Liver (tissue), 9 donors: ENCODE measurements around the gene FBXL13. TPM values are rescaled to one million over a fixed set of nuclear protein-coding genes. Genes with fewer than 3 reads are reported as not detected.

ENCODE experiments used
- DNase-seq: peaks from one replicate; pipeline ENCODE4 v3.0.0-alpha.2; 2017; ENCODE audit warnings: low spot score
- H3K27ac ChIP-seq, 2 donors: one replicate each; pipeline ENCODE4 v1.7.0; 2013; ENCODE audit warnings: inconsistent platforms in 2 of 2, low read length in 2 of 2, control low read depth in 1 of 2, low read depth in 1 of 2, mild to moderate bottlenecking in 1 of 2
- H3K27me3 ChIP-seq, 4 donors: one replicate each; pipeline versions ENCODE4 v1.6.1 to v1.7.0; 2013; ENCODE audit warnings: low read length in 3 of 4, inconsistent platforms in 1 of 4, mild to moderate bottlenecking in 1 of 4, moderate library complexity in 1 of 4; ENCODE audit not compliant: control insufficient read depth in 4 of 4, insufficient read depth in 4 of 4
- H3K36me3 ChIP-seq, 4 donors: one replicate each; pipeline versions ENCODE4 v1.6.1 to v1.7.0; 2013; ENCODE audit warnings: low read length in 3 of 4, mild to moderate bottlenecking in 3 of 4, low read depth in 1 of 4, moderate library complexity in 1 of 4; ENCODE audit not compliant: control insufficient read depth in 4 of 4, insufficient read depth in 3 of 4
- H3K4me1 ChIP-seq, 4 donors: one replicate each; pipeline versions ENCODE4 v1.6.1 to v1.7.0; 2013; ENCODE audit warnings: low read length in 3 of 4, mild to moderate bottlenecking in 3 of 4, moderate library complexity in 1 of 4; ENCODE audit not compliant: control insufficient read depth in 4 of 4, insufficient read depth in 4 of 4
- H3K4me3 ChIP-seq, 3 donors: one replicate each; pipeline versions ENCODE4 v1.6.1 to v1.7.0; 2013; ENCODE audit warnings: low read length in 3 of 3, control low read depth in 1 of 3, low read depth in 1 of 3, mild to moderate bottlenecking in 1 of 3
- H3K9ac ChIP-seq, 2 donors: one replicate each; pipeline ENCODE4 v1.7.0; 2013; ENCODE audit warnings: low read length in 2 of 2, mild to moderate bottlenecking in 2 of 2, moderate library complexity in 2 of 2, control low read depth in 1 of 2, low read depth in 1 of 2
- H3K9me3 ChIP-seq, 4 donors: one replicate each; pipeline versions ENCODE4 v1.6.1 to v1.7.0; 2013; ENCODE audit warnings: low read length in 3 of 4; ENCODE audit not compliant: control insufficient read depth in 4 of 4
- ATF3 ChIP-seq: IDR thresholded peaks from 2 replicates; pipeline ENCODE4 v1.6.1; 2016; ENCODE audit warnings: antibody characterized with exemption
- CTCF ChIP-seq: fragments of 150-350 bp; IDR thresholded peaks from 2 replicates; pipeline ENCODE4 v1.5.1; 2017; ENCODE audit warnings: improper control_type of control experiment, low read depth, low read length; ENCODE audit not compliant: missing input control
- FOXA1 ChIP-seq: IDR thresholded peaks from 2 replicates; pipeline ENCODE4 v1.6.1; 2016; ENCODE audit warnings: antibody characterized with exemption
- FOXA2 ChIP-seq: IDR thresholded peaks from 2 replicates; pipeline ENCODE4 v1.6.1; 2016; ENCODE audit warnings: antibody characterized with exemption
- GABPA ChIP-seq, 2 donors: IDR thresholded peaks in 1 of 2; conservative IDR thresholded peaks in 1 of 2; 2 replicates each; pipeline ENCODE4 v1.6.1; 2016; ENCODE audit warnings: antibody characterized with exemption in 2 of 2, mild to moderate bottlenecking in 1 of 2, moderate library complexity in 1 of 2
- HNF4A ChIP-seq, 2 donors: conservative IDR thresholded peaks; 2 replicates each; pipeline ENCODE4 v1.6.1; 2016; ENCODE audit warnings: antibody characterized with exemption in 2 of 2, mild to moderate bottlenecking in 2 of 2
- HNF4G ChIP-seq: IDR thresholded peaks from 2 replicates; pipeline ENCODE4 v1.6.1; 2016; ENCODE audit warnings: antibody characterized with exemption
- JUND ChIP-seq, 2 donors: IDR thresholded peaks; 2 replicates each; pipeline ENCODE4 v1.6.1; 2016; ENCODE audit warnings: antibody characterized with exemption in 2 of 2
- MAX ChIP-seq: IDR thresholded peaks from 2 replicates; pipeline ENCODE4 v1.6.1; 2016; ENCODE audit warnings: antibody characterized with exemption
- RXRA ChIP-seq, 2 donors: IDR thresholded peaks; 2 replicates each; pipeline ENCODE4 v1.6.1; 2017 to 2018; ENCODE audit warnings: antibody characterized with exemption in 2 of 2, mild to moderate bottlenecking in 1 of 2
- TAF1 ChIP-seq: conservative IDR thresholded peaks from 2 replicates; pipeline ENCODE4 v1.6.1; 2016; ENCODE audit warnings: antibody characterized with exemption, mild to moderate bottlenecking
- YY1 ChIP-seq: IDR thresholded peaks from 2 replicates; pipeline ENCODE4 v1.6.1; 2016; ENCODE audit warnings: antibody characterized with exemption, mild to moderate bottlenecking
- WGBS: extraction: QIAGEN DNeasy Blood & Tissue Kit; methylation state at CpG from one replicate; pipeline ENCODE4 v1.1.7; 2013; 5-methylcytosine and 5-hydroxymethylcytosine counted together
- polyA plus RNA-seq, 2 donors: library from polyadenylated mRNA; stranded (reverse) in 1 of 2; unstranded in 1 of 2; fragments of 200-250 nt in 1 of 2; fragments of >200 nt in 1 of 2; fragmentation: Nextera tagmentation in 1 of 2; extraction: Ambion mirVana in 1 of 2; gene quantifications; one replicate each; pipeline versions ENCODE4 v1.2.1 to v1.2.3, GENCODE V29; 2013 to 2015
- total RNA-seq, 2 donors: library from RNA; depleted of rRNA; stranded (reverse); fragments of >200 nt; gene quantifications; one replicate each; pipeline ENCODE4 v1.2.3, GENCODE V29; 2014
- TF ChIP-seq, protein P1 (sequence below): IDR thresholded peaks from 2 replicates; pipeline ENCODE4 v1.6.1; 2016; ENCODE audit warnings: antibody characterized with exemption
- TF ChIP-seq, protein P2 (sequence below): IDR thresholded peaks from 2 replicates; pipeline ENCODE4 v1.6.1; 2016; ENCODE audit warnings: antibody characterized with exemption, mild to moderate bottlenecking
- donor health status: healthy.
- donor health status: healthy.
- donor health status: healthy.
- donor health status: healthy.
- donor health status: healthy.

The FBXL13 gene
- total and polyA plus RNA-seq, 4 donors = 0.03 to 0.75 (median 0.70) TPM; not detected in 1

DNA sequence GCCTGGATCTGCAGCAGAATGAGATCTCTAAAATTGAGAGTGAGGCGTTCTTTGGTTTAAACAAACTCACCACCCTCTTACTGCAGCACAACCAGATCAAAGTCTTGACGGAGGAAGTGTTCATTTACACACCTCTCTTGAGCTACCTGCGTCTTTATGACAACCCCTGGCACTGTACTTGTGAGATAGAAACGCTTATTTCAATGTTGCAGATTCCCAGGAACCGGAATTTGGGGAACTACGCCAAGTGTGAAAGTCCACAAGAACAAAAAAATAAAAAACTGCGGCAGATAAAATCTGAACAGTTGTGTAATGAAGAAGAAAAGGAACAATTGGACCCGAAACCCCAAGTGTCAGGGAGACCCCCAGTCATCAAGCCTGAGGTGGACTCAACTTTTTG, 140.4 kb downstream of the FBXL13 start:
- Histone ChIP-seq H3K9ac (no peak overlapping the region), H3K27ac (peak overlapping the region in 1 of 2 donors; percentile 41), H3K36me3 (no peaks in the 10 kb centered on the region), H3K9me3 (no peaks in the 10 kb centered on the region), H3K27me3 (no peaks in the 10 kb centered on the region), H3K4me1 (peaks cover 0 to 7% (median 6%) of the 10 kb centered on the region in 4 donors), H3K4me3 (no peak overlapping the region)
- TF ChIP-seq HNF4A (conservative IDR thresholded peaks at IDR 0.05) = peak in 1 of 2 donors; percentile 25
- TF ChIP-seq RXRA (IDR thresholded peaks at IDR 0.05) = no peak
- no peak for TF ChIP-seq FOXA1
- TF ChIP-seq YY1 = no peak
- no peak for DNase-seq
- 43% methylated on average over 8 of the region's 8 CpGs for WGBS

DNA sequence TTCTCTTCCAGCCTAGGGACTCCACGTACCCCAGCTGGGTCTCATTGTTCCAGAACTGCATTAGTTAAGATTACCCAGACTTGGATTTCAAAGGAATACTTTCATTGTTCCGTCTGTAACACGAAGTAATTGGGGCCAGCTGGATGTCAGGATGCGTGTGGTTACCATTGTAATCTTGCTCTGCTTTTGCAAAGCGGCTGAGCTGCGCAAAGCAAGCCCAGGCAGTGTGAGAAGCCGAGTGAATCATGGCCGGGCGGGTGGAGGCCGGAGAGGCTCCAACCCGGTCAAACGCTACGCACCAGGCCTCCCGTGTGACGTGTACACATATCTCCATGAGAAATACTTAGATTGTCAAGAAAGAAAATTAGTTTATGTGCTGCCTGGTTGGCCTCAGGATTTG, 140.8 kb downstream of the FBXL13 start:
- Histone ChIP-seq H3K4me3 (no peak overlapping the region), H3K4me1 (peaks cover 0 to 7% (median 6%) of the 10 kb centered on the region in 4 donors), H3K9me3 (no peaks in the 10 kb centered on the region), H3K27me3 (no peaks in the 10 kb centered on the region), H3K9ac (no peak overlapping the region), H3K27ac (peak overlapping the region in 1 of 2 donors; percentile 41), H3K36me3 (no peaks in the 10 kb centered on the region)
- 81% methylated on average over 15 of the region's 15 CpGs for WGBS
- no peak for DNase-seq
- TF ChIP-seq, protein P1, sequence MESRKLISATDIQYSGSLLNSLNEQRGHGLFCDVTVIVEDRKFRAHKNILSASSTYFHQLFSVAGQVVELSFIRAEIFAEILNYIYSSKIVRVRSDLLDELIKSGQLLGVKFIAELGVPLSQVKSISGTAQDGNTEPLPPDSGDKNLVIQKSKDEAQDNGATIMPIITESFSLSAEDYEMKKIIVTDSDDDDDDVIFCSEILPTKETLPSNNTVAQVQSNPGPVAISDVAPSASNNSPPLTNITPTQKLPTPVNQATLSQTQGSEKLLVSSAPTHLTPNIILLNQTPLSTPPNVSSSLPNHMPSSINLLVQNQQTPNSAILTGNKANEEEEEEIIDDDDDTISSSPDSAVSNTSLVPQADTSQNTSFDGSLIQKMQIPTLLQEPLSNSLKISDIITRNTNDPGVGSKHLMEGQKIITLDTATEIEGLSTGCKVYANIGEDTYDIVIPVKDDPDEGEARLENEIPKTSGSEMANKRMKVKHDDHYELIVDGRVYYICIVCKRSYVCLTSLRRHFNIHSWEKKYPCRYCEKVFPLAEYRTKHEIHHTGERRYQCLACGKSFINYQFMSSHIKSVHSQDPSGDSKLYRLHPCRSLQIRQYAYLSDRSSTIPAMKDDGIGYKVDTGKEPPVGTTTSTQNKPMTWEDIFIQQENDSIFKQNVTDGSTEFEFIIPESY = no peak
- TF ChIP-seq MAX (no peak), HNF4G (no peak), TAF1 (no peak), FOXA2 (no peak), FOXA1 (no peak), JUND (IDR thresholded peaks at IDR 0.05) (no peak)
- TF ChIP-seq, protein P2, sequence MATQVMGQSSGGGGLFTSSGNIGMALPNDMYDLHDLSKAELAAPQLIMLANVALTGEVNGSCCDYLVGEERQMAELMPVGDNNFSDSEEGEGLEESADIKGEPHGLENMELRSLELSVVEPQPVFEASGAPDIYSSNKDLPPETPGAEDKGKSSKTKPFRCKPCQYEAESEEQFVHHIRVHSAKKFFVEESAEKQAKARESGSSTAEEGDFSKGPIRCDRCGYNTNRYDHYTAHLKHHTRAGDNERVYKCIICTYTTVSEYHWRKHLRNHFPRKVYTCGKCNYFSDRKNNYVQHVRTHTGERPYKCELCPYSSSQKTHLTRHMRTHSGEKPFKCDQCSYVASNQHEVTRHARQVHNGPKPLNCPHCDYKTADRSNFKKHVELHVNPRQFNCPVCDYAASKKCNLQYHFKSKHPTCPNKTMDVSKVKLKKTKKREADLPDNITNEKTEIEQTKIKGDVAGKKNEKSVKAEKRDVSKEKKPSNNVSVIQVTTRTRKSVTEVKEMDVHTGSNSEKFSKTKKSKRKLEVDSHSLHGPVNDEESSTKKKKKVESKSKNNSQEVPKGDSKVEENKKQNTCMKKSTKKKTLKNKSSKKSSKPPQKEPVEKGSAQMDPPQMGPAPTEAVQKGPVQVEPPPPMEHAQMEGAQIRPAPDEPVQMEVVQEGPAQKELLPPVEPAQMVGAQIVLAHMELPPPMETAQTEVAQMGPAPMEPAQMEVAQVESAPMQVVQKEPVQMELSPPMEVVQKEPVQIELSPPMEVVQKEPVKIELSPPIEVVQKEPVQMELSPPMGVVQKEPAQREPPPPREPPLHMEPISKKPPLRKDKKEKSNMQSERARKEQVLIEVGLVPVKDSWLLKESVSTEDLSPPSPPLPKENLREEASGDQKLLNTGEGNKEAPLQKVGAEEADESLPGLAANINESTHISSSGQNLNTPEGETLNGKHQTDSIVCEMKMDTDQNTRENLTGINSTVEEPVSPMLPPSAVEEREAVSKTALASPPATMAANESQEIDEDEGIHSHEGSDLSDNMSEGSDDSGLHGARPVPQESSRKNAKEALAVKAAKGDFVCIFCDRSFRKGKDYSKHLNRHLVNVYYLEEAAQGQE = no peak

GRCh38 chr7:102931757-102932156, 142.8 kb downstream of the FBXL13 start:
- Histone ChIP-seq H3K9ac (no peak overlapping the region), H3K9me3 (no peaks in the 10 kb centered on the region), H3K4me1 (peaks cover 0 to 7% (median 6%) of the 10 kb centered on the region in 4 donors), H3K27me3 (no peaks in the 10 kb centered on the region), H3K36me3 (no peaks in the 10 kb centered on the region), H3K4me3 (no peak overlapping the region), H3K27ac (no peak overlapping the region)
- DNase-seq = no peak
- 71% methylated on average over 1 of the region's 1 CpG for WGBS
- TF ChIP-seq GABPA (IDR thresholded peaks at IDR 0.05 in 1 of 2, conservative IDR thresholded peaks at IDR 0.05 in 1 of 2) (no peak), ATF3 (no peak), TAF1 (no peak), HNF4G (no peak), HNF4A (conservative IDR thresholded peaks at IDR 0.05) (no peak), CTCF (no peak), RXRA (IDR thresholded peaks at IDR 0.05) (no peak), FOXA1 (no peak)
- TF ChIP-seq, protein P1 = no peak
